ENCODE measurements around the gene LPCAT1. TPM values are rescaled to one million over a fixed set of nuclear protein-coding genes. Genes with fewer than 3 reads are reported as not detected.
"Not testable (repeated sequence)": the region's sequence is repeated elsewhere in the genome, so short reads cannot be mapped to it uniquely, and the experiment has no call there.

The LPCAT1 gene
- total RNA-seq, 1 experiment from 2014 or later, result 20.9 TPM

- peak; percentile 20 for DNase-seq (ENCODE audit: low read depth)
Observed at GRCh38 chr5:1480217-1480616, 43.5 kb downstream of the LPCAT1 start.

DNA sequence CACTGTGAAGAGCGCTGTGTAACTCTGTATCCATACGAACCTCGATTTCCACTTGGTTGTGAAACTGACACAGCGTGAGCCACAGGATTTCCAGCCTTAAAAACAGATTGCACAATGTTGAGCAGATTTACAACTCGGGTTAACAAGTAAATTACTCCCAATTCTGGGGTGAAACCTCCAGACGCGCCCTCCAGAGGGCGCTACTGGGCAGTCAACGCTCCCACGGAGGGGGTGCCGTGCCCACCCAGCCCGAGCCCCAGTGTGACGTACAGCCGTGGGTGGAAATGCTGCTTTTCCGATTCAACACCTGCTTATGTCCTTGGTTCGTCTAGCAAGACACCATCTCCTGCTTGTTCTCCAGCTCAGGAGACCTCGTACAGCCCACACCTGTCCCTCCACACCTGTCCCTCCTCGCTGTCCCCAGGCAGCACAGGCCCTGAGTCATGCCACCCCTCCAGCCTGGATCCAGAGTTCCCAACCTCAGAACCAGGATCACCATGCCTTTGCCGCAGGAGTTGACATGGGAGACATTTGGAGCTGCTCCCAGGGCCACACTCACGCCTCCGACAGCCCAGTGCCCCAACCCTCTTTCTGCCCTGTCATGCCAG lies 44.1 kb downstream of the LPCAT1 start:
- peak; percentile 18 for DNase-seq (ENCODE audit: low read depth)

GRCh38 chr5:1479066-1479465 lies 44.7 kb downstream of the LPCAT1 start:
- DNase-seq (ENCODE audit: low read depth), result no peak

DNA sequence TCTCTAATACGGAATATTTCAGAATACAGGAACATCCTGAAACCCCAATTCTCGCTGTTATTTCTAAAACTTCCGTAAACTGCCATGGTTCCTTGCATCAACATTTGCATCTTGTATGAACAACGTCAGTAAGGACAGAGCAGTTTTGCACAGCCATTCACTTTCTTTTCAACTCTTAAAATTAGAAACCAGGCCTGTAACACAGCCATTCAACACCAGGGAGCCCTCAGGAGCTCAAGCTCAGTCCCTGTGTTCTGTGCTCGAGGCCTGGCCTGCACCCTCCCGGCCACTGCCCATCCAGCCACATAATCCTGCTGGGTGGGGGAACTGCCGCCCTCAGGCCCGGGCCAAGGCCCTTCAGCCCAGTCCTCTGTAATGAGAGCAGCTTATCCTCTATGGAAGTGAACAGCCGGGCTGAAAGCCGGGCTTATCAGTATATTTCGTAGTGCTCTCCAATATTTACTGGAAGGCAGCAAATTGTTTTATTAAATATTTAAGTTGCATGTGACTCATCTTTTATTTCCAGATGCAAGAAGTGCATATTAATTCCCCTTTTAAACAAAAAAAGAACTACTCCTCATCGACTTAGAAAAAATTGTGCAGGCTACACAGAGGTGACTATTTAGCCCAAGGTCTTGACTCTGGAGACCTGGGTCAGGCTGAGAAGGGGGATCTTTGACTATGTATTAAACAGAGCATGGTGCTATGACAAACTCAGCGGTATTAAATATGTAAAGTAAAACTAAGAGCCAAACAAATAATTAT lies 45.3 kb downstream of the LPCAT1 start:
- DNase-seq (ENCODE audit: low read depth), result no peak

DNA sequence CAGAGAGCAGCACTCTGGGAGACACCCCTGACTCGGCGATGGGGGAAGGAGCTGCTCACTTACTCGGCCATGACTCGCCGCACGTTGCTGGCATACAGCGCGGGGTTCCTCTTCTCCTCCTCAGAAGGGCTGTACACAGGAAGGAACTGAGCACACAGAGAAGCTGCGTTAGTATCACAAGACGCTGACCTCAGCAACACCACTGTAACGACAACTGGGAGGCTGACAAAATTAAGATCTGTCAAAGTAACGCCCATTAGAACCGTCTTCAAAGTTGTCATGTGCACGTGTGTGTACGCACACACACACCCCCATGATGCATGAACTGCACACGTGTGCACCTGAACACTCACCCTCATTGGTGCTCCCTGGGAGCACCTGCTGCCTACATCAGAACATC lies 46.4 kb downstream of the LPCAT1 start:
- DNase-seq (ENCODE audit: low read depth), result no peak

GRCh38 chr5:1476967-1477310 lies 46.8 kb downstream of the LPCAT1 start:
- DNase-seq (ENCODE audit: low read depth), result no peak

DNA sequence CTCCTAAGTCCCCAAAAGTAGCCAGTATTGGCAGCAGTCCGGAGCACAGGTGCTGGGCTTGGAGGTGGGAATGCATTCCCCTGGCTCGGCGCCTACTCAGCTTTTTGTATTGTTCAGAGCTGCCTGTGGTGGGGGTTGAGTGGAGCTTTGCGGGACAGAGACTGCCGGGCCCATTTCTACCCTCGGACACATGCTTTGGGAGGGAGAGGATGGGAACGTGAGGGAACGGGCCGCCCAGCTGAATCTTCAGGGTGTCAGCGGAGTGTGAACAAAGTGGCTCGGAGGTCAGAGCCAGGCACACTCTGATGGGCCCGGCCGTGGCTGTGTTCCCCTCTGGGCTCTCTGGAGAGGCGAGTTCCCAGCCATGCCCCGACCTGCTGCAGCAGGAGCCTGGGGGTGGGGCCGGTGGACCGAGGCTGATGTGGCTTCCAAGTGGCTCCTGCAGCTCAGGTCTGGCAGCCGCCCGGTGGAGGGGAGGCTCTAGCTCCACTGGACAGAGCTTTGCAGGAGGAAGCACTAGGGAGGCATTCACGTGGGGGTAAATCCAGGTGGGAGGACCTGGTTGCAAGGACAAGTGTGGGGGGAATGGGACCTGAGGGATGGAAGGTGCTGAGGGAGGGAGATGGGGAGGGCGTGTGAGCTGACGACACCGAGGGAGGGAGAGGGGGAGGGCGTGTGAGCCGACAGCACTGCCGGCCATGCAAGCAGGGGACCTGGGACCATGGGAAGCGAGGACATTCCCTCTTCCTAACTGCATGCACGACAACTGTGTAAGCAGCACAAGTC lies 47.4 kb downstream of the LPCAT1 start:
- DNase-seq (ENCODE audit: low read depth), result no peak

- not testable (repeated sequence) for DNase-seq (ENCODE audit: low read depth)
Observed at GRCh38 chr5:1475544-1475900, 48.2 kb downstream of the LPCAT1 start.

- no peak for DNase-seq (ENCODE audit: low read depth)
Observed at GRCh38 chr5:1474866-1475543, 48.8 kb downstream of the LPCAT1 start.

GRCh38 chr5:1474183-1474839 lies 49.4 kb downstream of the LPCAT1 start:
- no peak for DNase-seq (ENCODE audit: low read depth)

GRCh38 chr5:1473746-1474145 lies 50.0 kb downstream of the LPCAT1 start:
- no peak for DNase-seq (ENCODE audit: low read depth)

GRCh38 chr5:1472964-1473628 lies 50.7 kb downstream of the LPCAT1 start:
- DNase-seq (ENCODE audit: low read depth), result no peak

- no peak for DNase-seq (ENCODE audit: low read depth)
Observed at GRCh38 chr5:1471997-1472963, 51.5 kb downstream of the LPCAT1 start.

GRCh38 chr5:1471240-1471853 lies 52.4 kb downstream of the LPCAT1 start:
- DNase-seq (ENCODE audit: low read depth), result no peak

DNA sequence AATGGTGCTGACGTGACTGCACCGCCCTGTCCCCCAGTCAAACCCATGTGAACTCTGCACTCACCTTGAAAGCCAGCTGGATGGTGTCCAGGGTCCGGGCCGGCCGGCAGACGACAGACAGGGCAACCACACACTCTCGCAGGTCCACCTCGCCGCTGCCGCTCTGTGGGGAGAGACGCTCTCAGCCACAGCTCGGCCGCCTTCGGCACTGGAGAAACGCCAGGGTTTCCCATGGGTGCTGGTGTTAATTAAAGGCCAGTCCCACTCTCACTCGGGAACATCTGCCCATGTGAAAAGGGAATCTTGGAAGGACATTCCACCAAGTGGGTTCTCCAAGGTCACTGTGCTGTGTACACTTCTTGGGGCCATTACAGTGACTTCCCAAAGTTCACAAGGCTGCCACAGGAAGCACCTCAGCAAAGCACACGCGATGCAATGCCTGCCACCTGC lies 53.0 kb downstream of the LPCAT1 start:
- no peak for DNase-seq (ENCODE audit: low read depth)

GRCh38 chr5:1468629-1469527 lies 54.9 kb downstream of the LPCAT1 start:
- DNase-seq (ENCODE audit: low read depth), result no peak

DNA sequence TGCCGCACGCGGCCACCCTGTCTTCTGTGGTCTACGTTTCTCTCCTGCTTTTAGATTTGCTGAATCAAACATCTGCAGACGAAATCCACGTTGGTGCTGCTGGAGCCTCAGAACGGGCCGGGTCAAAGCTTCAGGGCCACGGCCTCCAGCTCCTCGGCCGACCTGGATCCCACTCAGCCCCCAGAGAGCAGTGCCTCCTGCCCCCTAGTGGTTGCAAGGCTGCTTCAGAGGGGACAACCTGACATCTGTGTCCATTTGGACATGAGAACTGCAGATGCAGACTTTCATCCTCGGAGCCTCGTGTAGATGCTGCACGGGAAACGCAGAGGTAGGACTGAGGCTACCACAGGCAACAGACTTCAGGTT lies 55.5 kb downstream of the LPCAT1 start:
- no peak for DNase-seq (ENCODE audit: low read depth)
